HFFc6 (cell line): Measurements from ENCODE around the gene GATA5. TPM values are rescaled to one million over a fixed set of nuclear protein-coding genes. Genes with fewer than 3 reads are reported as not detected.

Experiments
- DNase-seq: peaks from one replicate; pipeline ENCODE4 v3.0.0-alpha.2; 2018
- H3K27ac Mint-ChIP-seq: 2 replicates; pipeline ENCODE4 v1.8.0; 2020; ENCODE audit warnings: mild to moderate bottlenecking, mixed read lengths
- H3K27me3 Mint-ChIP-seq: 2 replicates; pipeline ENCODE4 v1.8.0; 2021; ENCODE audit warnings: mild to moderate bottlenecking, moderate library complexity, mixed read lengths; ENCODE audit not compliant: insufficient read depth
- H3K36me3 Mint-ChIP-seq: 2 replicates; pipeline ENCODE4 v1.8.0; 2021; ENCODE audit warnings: low read depth, mixed read lengths
- H3K4me1 Mint-ChIP-seq: 2 replicates; pipeline ENCODE4 v1.8.0; 2020; ENCODE audit warnings: low read depth, mixed read lengths
- H3K4me3 Mint-ChIP-seq: 2 replicates; pipeline ENCODE4 v1.8.0; 2020; ENCODE audit warnings: mild to moderate bottlenecking, moderate library complexity, mixed read lengths
- H3K9me3 Mint-ChIP-seq: 2 replicates; pipeline ENCODE4 v1.8.0; 2020; ENCODE audit warnings: mild to moderate bottlenecking, mixed read lengths
- total RNA-seq, 6 experiments: library from RNA; stranded (reverse); fragmentation: NEBNext Ultra II Directional; extraction: Animal tissue kit (Norgen Biotek cat#: 25700); gene quantifications; 2 replicates in 1 of 6; 3 replicates in 5 of 6; pipeline ENCODE4 v1.2.3, GENCODE V29; 2021
- TF ChIP-seq, protein P1 (sequence below): fragments of 200-600 bp; sonication (generic); IDR thresholded peaks from 2 replicates; pipeline ENCODE4 v1.5.0; 2021; ENCODE audit warnings: antibody characterized with exemption, mild to moderate bottlenecking

Gene GATA5
- total RNA-seq, 6 experiments from 2014 or later: not detected

DNA sequence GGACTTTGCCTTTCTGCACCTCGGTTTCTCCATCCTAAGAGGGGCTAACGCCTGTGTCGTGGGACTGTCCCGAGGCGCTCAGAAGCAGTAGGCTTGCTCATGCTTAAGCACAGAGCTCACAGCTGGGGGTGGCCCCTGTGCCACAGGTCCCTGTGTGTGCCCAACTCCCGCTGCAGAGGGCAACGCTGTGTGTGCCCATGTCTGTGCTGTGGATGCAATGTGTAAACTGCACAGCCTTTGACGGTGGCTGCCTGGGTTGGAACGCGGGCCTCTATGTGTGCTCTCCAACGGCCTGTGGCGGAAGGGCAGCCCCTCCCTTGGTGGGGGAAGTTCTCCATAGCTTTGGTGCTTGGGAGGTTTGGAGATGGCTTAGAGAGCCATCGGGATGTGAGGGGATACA is 10.7 kb upstream of the GATA5 start:
- TF ChIP-seq, protein P1, sequence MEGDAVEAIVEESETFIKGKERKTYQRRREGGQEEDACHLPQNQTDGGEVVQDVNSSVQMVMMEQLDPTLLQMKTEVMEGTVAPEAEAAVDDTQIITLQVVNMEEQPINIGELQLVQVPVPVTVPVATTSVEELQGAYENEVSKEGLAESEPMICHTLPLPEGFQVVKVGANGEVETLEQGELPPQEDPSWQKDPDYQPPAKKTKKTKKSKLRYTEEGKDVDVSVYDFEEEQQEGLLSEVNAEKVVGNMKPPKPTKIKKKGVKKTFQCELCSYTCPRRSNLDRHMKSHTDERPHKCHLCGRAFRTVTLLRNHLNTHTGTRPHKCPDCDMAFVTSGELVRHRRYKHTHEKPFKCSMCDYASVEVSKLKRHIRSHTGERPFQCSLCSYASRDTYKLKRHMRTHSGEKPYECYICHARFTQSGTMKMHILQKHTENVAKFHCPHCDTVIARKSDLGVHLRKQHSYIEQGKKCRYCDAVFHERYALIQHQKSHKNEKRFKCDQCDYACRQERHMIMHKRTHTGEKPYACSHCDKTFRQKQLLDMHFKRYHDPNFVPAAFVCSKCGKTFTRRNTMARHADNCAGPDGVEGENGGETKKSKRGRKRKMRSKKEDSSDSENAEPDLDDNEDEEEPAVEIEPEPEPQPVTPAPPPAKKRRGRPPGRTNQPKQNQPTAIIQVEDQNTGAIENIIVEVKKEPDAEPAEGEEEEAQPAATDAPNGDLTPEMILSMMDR: no peak
- no peaks in the 10 kb centered on the region for H3K36me3 Mint-ChIP-seq
- H3K9me3 Mint-ChIP-seq: no peaks in the 10 kb centered on the region
- DNase-seq: no peak
- no peak overlapping the region for H3K4me3 Mint-ChIP-seq
- H3K27me3 Mint-ChIP-seq: peaks cover 55% of the 10 kb centered on the region
- H3K4me1 Mint-ChIP-seq: peaks cover 6% of the 10 kb centered on the region
- no peak overlapping the region for H3K27ac Mint-ChIP-seq

DNA sequence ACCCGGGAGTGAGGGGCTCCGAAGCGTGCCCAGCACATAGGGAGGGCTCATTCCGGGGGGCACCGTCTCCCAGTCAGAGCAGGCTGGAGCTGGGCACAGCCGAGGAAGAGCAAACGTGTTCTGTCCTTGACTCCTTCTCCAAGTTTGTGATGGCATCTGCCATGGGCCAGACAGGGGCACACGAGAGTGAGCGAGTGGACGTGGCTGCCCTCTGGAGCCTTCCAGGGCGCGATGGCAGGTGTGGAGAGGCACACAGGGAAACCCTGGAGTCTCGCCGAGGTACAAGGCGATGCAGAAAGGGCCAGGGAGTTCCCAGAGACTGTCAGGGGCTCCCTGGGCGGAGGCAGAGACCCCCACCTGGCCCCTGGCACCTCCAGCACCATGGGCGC is 9.9 kb upstream of the GATA5 start:
- peaks cover 6% of the 10 kb centered on the region for H3K4me1 Mint-ChIP-seq
- H3K36me3 Mint-ChIP-seq: no peaks in the 10 kb centered on the region
- no peak overlapping the region for H3K4me3 Mint-ChIP-seq
- H3K27ac Mint-ChIP-seq: no peak overlapping the region
- peaks cover 49% of the 10 kb centered on the region for H3K27me3 Mint-ChIP-seq
- TF ChIP-seq, protein P1: no peak
- no peak for DNase-seq
- no peaks in the 10 kb centered on the region for H3K9me3 Mint-ChIP-seq

DNA sequence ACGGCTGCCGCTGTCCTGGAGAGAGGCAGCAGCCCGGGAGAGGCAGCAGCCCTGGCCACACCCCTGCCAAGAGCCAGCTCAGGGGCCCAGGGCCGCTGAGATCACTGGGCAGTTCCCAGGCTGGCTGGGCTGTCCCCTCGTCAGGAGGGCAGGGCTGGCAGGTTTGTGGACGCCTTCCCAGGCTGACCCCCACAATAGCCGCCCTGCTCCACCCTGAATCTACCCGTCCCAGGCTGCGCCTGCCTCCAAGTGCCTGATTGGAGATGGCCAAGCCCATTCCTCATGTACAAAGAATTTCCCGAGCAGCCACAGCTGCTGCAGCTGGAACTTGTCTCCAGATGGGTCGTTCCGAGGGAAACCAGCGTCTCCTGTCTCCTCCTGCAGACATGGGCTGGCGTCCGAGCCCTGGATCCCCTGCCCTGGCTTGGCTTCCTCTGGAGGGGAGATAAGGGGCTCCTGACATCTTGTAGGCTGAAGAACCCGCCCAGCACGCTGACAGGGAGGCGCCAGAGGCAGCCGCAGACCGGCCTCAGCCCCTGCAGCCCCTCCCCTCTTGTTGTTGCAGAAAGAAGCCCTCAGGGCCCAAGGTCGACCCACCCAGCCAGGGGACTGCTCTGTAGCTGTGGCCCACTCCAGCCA is 9.4 kb upstream of the GATA5 start:
- no peak for DNase-seq
- TF ChIP-seq, protein P1: no peak
- H3K9me3 Mint-ChIP-seq: no peaks in the 10 kb centered on the region
- H3K36me3 Mint-ChIP-seq: no peaks in the 10 kb centered on the region
- no peak overlapping the region for H3K4me3 Mint-ChIP-seq
- peaks cover 47% of the 10 kb centered on the region for H3K27me3 Mint-ChIP-seq
- no peak overlapping the region for H3K27ac Mint-ChIP-seq
- H3K4me1 Mint-ChIP-seq: peaks cover 6% of the 10 kb centered on the region

DNA sequence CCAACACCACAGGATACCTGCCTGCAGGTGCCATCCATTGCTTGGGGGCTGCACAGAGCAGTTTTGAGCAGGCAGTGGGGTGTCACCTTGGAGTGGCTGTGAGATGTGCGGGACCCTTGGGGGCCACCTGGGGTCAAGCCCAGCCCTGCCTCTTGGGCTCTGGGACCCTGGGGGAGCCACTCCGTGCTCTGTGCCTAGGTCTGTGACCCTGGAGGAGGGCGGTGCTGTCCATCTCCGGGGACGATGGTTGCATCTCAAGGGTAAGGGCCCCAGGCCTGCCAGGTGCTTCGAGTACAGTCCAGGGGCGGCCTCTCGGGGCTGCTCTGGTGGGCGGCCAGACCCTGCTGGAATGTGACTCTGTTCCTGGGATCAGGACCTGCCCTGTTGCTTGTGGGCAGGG is 8.7 kb upstream of the GATA5 start:
- no peak overlapping the region for H3K4me3 Mint-ChIP-seq
- no peaks in the 10 kb centered on the region for H3K9me3 Mint-ChIP-seq
- H3K36me3 Mint-ChIP-seq: no peaks in the 10 kb centered on the region
- peaks cover 49% of the 10 kb centered on the region for H3K27me3 Mint-ChIP-seq
- TF ChIP-seq, protein P1: no peak
- H3K27ac Mint-ChIP-seq: no peak overlapping the region
- no peak for DNase-seq
- peaks cover under 1% of the 10 kb centered on the region for H3K4me1 Mint-ChIP-seq

DNA sequence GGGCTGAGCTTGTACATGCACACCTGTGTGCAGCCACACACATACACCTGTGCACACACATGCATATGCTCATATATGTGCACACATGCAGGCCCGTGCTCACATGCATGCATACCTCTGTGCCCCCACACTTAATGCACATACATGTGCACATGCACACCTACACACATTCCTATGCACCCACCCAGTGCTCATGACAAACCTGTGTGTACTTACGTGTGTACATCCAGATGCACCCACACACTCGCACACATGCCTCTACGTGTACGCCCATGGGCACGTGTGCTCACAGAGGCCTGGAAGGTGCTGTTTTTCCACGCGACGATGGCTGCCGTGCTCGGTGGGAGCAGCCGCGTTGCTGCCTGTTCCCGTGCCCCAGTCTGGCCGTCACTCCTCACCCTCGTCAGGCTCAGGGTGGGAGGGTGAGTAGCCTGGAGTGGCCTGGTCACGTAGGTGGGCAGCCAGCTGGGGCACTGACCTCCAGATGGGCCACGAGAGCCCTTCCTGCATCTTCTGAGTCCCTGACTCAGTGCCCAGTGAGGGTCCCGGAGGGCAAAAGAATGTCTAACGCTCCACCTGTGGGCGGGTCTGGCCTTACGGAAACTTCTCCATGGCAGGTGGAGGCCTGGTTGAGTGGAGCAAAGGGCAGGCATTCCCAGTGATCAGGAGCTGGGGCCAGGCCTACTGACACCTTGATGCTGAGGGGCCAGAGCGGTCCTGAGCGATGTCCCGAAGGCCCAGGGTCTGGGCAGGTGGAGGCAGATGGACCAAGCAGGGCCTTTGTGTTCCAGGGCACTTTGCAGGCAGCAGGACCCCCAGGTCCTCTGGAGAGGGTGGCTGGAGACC is 8.0 kb upstream of the GATA5 start:
- Mint-ChIP-seq H3K9me3 (no peaks in the 10 kb centered on the region), H3K27me3 (peaks cover 55% of the 10 kb centered on the region), H3K36me3 (no peaks in the 10 kb centered on the region), H3K4me1 (no peaks in the 10 kb centered on the region), H3K4me3 (no peak overlapping the region), H3K27ac (no peak overlapping the region)
- TF ChIP-seq, protein P1: no peak
- DNase-seq: no peak
